Measurements from ENCODE around the gene TSC22D1.

GRCh38 chr13:44497801-44498200 lies 78.3 kb downstream of the TSC22D1 start:
- TF ChIP-seq POLR2A (IDR thresholded peaks at IDR 0.05): no peak
- TF ChIP-seq, protein P1, sequence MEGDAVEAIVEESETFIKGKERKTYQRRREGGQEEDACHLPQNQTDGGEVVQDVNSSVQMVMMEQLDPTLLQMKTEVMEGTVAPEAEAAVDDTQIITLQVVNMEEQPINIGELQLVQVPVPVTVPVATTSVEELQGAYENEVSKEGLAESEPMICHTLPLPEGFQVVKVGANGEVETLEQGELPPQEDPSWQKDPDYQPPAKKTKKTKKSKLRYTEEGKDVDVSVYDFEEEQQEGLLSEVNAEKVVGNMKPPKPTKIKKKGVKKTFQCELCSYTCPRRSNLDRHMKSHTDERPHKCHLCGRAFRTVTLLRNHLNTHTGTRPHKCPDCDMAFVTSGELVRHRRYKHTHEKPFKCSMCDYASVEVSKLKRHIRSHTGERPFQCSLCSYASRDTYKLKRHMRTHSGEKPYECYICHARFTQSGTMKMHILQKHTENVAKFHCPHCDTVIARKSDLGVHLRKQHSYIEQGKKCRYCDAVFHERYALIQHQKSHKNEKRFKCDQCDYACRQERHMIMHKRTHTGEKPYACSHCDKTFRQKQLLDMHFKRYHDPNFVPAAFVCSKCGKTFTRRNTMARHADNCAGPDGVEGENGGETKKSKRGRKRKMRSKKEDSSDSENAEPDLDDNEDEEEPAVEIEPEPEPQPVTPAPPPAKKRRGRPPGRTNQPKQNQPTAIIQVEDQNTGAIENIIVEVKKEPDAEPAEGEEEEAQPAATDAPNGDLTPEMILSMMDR (IDR thresholded peaks at IDR 0.05): no peak
